HCT116 (cell line): Measurements from ENCODE around the gene COL15A1. TPM values are rescaled to one million over a fixed set of nuclear protein-coding genes. Genes with fewer than 3 reads are reported as not detected.

Source experiments
- ATAC-seq: fragments of 200-7000 bp; cut with Tn5 transposase; 2 replicates; pipeline ENCODE4 v1.9.1; 2020; ENCODE audit warnings: mild to moderate bottlenecking, moderate library complexity
- BruUV-seq: library from RNA; stranded (reverse); fragments of 400-500 nt; replicated peaks from 2 replicates; lab custom pipeline; 2021; lab: Mats Ljungman, UMichigan
- CTCF ChIA-PET: fragments of 300-600 bp; sonication (Branson Sonifier 250); formaldehyde crosslinking; loops from one replicate; lab custom pipeline; 2021; ENCODE audit warnings: antibody characterized with exemption; lab: Charles Lee
- POLR2A ChIA-PET: fragments of 300-600, 350-600 bp; sonication (Branson Sonifier 250); formaldehyde crosslinking; loops from one replicate; lab custom pipeline; 2021; ENCODE audit warnings: antibody characterized with exemption; lab: Charles Lee
- RAD21 ChIA-PET, 2 experiments: fragments of 300-600 bp; sonication (Branson Sonifier 250); formaldehyde crosslinking; loops; one replicate each; lab custom pipeline; 2023; ENCODE audit warnings: low total read pairs in 2 of 2; ENCODE audit not compliant: uncharacterized antibody in 2 of 2, unreplicated experiment in 2 of 2, low non-redundant PET in 1 of 2; lab: Charles Lee
- DNase-seq: peaks from one replicate; pipeline ENCODE4 v3.0.0-alpha.2; 2010; ENCODE audit warnings: low read depth, low spot score
- H2AFZ ChIP-seq: fragments of 200-600 bp; shearing (Covaris generic), sonication (generic); 2 replicates; pipeline ENCODE4 v1.6.1; 2017; ENCODE audit warnings: low read depth, mixed run types, mixed read lengths, antibody characterized with exemption, low read length; ENCODE audit not compliant: poor library complexity, severe bottlenecking
- H3K27ac ChIP-seq: 2 replicates; pipeline ENCODE4 v1.5.1; 2012; ENCODE audit warnings: low read depth, low read length
- H3K27me3 ChIP-seq: fragments of 200-600 bp; sonication (generic); 2 replicates; pipeline ENCODE4 v1.6.1; 2016; ENCODE audit warnings: mixed run types, low read length, mixed read lengths; ENCODE audit not compliant: insufficient read depth
- H3K36me3 ChIP-seq, 2 experiments: fragments of 200-500 bp in 1 of 2; fragments of 200-600 bp in 1 of 2; sonication (Bioruptor generic) in 1 of 2; sonication (generic) in 1 of 2; 2 replicates each; pipeline versions ENCODE4 v1.5.1 to v1.6.1; 2014 to 2016; ENCODE audit warnings: low read length in 2 of 2, inconsistent platforms in 1 of 2, mixed read lengths in 1 of 2, mixed run types in 1 of 2; ENCODE audit not compliant: insufficient read depth in 2 of 2, control insufficient read depth in 1 of 2
- H3K4me1 ChIP-seq, 2 experiments: fragments of 200-600 bp in 1 of 2; sonication (generic) in 1 of 2; 2 replicates each; pipeline versions ENCODE4 v1.5.1 to v1.6.1; 2012 to 2017; ENCODE audit warnings: low read length in 2 of 2, inconsistent platforms in 1 of 2, mild to moderate bottlenecking in 1 of 2, mixed read lengths in 1 of 2, mixed run types in 1 of 2, moderate library complexity in 1 of 2; ENCODE audit not compliant: insufficient read depth in 2 of 2, control insufficient read depth in 1 of 2
- H3K4me2 ChIP-seq: fragments of 200-600 bp; sonication (generic); 2 replicates; pipeline ENCODE4 v1.6.1; 2017; ENCODE audit warnings: mixed run types, low read length, mixed read lengths
- H3K4me3 ChIP-seq, 2 experiments: fragments of 200-600 bp in 1 of 2; sonication (generic) in 1 of 2; replicated peaks in 1 of 2; 2 replicates each; pipeline ENCODE4 v1.5.1; 2011 to 2016; ENCODE audit warnings: low read length in 2 of 2, control low read depth in 1 of 2, low read depth in 1 of 2, mild to moderate bottlenecking in 1 of 2, mixed read lengths in 1 of 2, mixed run types in 1 of 2
- H3K79me2 ChIP-seq: fragments of 200-600 bp; sonication (generic); 2 replicates; pipeline ENCODE4 v1.6.1; 2017; ENCODE audit warnings: mild to moderate bottlenecking, mixed run types, low read length, moderate library complexity, mixed read lengths; ENCODE audit not compliant: insufficient read depth
- H3K9ac ChIP-seq: fragments of 200-600 bp; sonication (generic); 2 replicates; pipeline ENCODE4 v1.6.1; 2016; ENCODE audit warnings: low read length, mixed read lengths
- H3K9me2 ChIP-seq: fragments of 200-600 bp; sonication (generic), shearing (Covaris generic); 2 replicates; pipeline ENCODE4 v1.6.1; 2017; ENCODE audit warnings: mixed run types, mild to moderate bottlenecking, moderate library complexity; ENCODE audit not compliant: insufficient read depth
- H3K9me3 ChIP-seq, 2 experiments: fragments of 200-500 bp in 1 of 2; fragments of 200-600 bp in 1 of 2; sonication (Bioruptor generic) in 1 of 2; sonication (generic) in 1 of 2; 2 replicates each; pipeline ENCODE4 v1.6.1; 2014 to 2017; ENCODE audit warnings: low read length in 2 of 2, mixed read lengths in 2 of 2, inconsistent platforms in 1 of 2, low read depth in 1 of 2, mild to moderate bottlenecking in 1 of 2, mixed run types in 1 of 2, moderate library complexity in 1 of 2; ENCODE audit not compliant: control insufficient read depth in 1 of 2, insufficient read depth in 1 of 2
- H4K20me1 ChIP-seq: fragments of 200-600 bp; sonication (generic), shearing (Covaris generic); 2 replicates; pipeline ENCODE4 v1.6.1; 2017; ENCODE audit warnings: mixed run types, mild to moderate bottlenecking, moderate library complexity; ENCODE audit not compliant: insufficient read depth
- EGR1 ChIP-seq: IDR thresholded peaks from 2 replicates; pipeline ENCODE4 v1.6.1; 2012; ENCODE audit warnings: low read depth
- ELF1 ChIP-seq: IDR thresholded peaks from 2 replicates; pipeline ENCODE4 v1.6.1; 2012; ENCODE audit warnings: low read depth, borderline replicate concordance
- EZH2 ChIP-seq: fragments of 200-600 bp; sonication (generic); IDR thresholded peaks from 2 replicates; pipeline ENCODE4 v1.6.1; 2017; ENCODE audit warnings: antibody characterized with exemption, mixed run types
- EZH2phosphoT487 ChIP-seq: fragments of 200-600 bp; IDR thresholded peaks from 2 replicates; pipeline ENCODE4 v1.6.1; 2018; ENCODE audit warnings: antibody characterized with exemption, borderline replicate concordance
- FOSL1 ChIP-seq: IDR thresholded peaks from 2 replicates; pipeline ENCODE4 v1.6.1; 2012; ENCODE audit warnings: low read depth
- JUND ChIP-seq: IDR thresholded peaks from 2 replicates; pipeline ENCODE4 v1.6.1; 2012
- MAX ChIP-seq: IDR thresholded peaks from 2 replicates; pipeline ENCODE4 v1.6.1; 2012
- POLR2A ChIP-seq: IDR thresholded peaks from 2 replicates; pipeline ENCODE4 v1.7.0; 2011; ENCODE audit warnings: borderline replicate concordance; ENCODE audit not compliant: insufficient read depth, insufficient read length; ENCODE audit errors: extremely low read depth
- POLR2AphosphoS5 ChIP-seq: IDR thresholded peaks from 2 replicates; pipeline ENCODE4 v1.6.1; 2011; ENCODE audit warnings: mild to moderate bottlenecking, low read depth, low read length, moderate library complexity
- RAD21 ChIP-seq: IDR thresholded peaks from 2 replicates; pipeline ENCODE4 v1.6.1; 2012; ENCODE audit warnings: low read depth, mild to moderate bottlenecking
- REST ChIP-seq: IDR thresholded peaks from 2 replicates; pipeline ENCODE4 v1.6.1; 2012; ENCODE audit warnings: low read depth
- SIN3A ChIP-seq: IDR thresholded peaks from 2 replicates; pipeline ENCODE4 v1.6.1; 2012; ENCODE audit warnings: low read depth
- SP1 ChIP-seq: IDR thresholded peaks from 2 replicates; pipeline ENCODE4 v1.6.1; 2012; ENCODE audit warnings: low read depth
- SRF ChIP-seq: IDR thresholded peaks from 2 replicates; pipeline ENCODE4 v1.6.1; 2012; ENCODE audit warnings: low read depth
- TCF7L2 ChIP-seq: IDR thresholded peaks from 2 replicates; pipeline ENCODE4 v1.7.0; 2011; ENCODE audit warnings: borderline replicate concordance, inconsistent platforms; ENCODE audit not compliant: insufficient read depth, insufficient read length; ENCODE audit errors: extremely low read depth
- YY1 ChIP-seq: IDR thresholded peaks from 2 replicates; pipeline ENCODE4 v1.6.1; 2011; ENCODE audit warnings: low read length, low read depth, moderate library complexity, mild to moderate bottlenecking; ENCODE audit not compliant: insufficient replicate concordance; ENCODE audit errors: extremely low read depth
- ZFX ChIP-seq: fragments of 450-650 bp; IDR thresholded peaks from 2 replicates; pipeline ENCODE4 v1.6.1; 2017
- ZNF274 ChIP-seq: fragments of 200-500 bp; sonication (Bioruptor generic); IDR thresholded peaks from 2 replicates; pipeline ENCODE4 v1.6.1; 2014; ENCODE audit warnings: mild to moderate bottlenecking, low read depth, low read length, inconsistent platforms
- intact Hi-C: fragments of 100-400 bp; cut with micrococcal nuclease; formaldehyde crosslinking; loops from 2 replicates; pipeline ENCODE4 v1.10.0; 2022
- total RNA-seq: library from RNA; stranded (reverse); gene quantifications from one replicate; pipeline ENCODE4 v1.2.1, GENCODE V29; 2021; ENCODE audit not compliant: unreplicated experiment
- TF ChIP-seq, protein P1 (sequence below): IDR thresholded peaks from 2 replicates; pipeline ENCODE4 v1.6.1; 2011; ENCODE audit warnings: mild to moderate bottlenecking, low read length, moderate library complexity; ENCODE audit not compliant: insufficient replicate concordance; ENCODE audit errors: extremely low read depth
- TF ChIP-seq, protein P2 (sequence below): IDR thresholded peaks from 2 replicates; pipeline ENCODE4 v1.6.1; 2012

COL15A1 gene
- total RNA-seq, 1 experiment from 2014 or later = 0.15 TPM

DNA sequence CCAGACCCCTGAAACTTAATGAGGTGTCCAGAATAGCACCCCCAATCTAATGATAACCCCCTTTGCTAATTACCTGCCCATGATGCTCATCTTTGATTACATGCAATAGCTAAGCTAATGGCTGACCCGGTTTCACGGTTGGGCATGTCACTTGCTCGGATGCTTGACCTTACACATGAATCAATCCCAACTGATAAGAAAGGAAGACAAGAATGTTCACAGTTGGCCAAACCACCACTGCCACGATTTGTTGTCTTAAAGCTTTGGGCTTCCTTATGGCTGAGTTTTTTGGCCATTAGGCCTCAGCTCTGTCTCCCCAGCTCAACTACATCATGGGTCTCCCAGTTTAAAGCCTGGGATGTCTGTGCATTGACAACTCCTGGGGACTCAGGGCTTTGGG lies 108.1 kb downstream of the COL15A1 start:
- Histone ChIP-seq H3K4me3 (no peak overlapping the region), H3K9me3 (no peaks in the 10 kb centered on the region), H3K27ac (no peak overlapping the region), H4K20me1 (no peaks in the 10 kb centered on the region), H2AFZ (no peak overlapping the region), H3K9me2 (no peaks in the 10 kb centered on the region), H3K79me2 (no peaks in the 10 kb centered on the region), H3K9ac (no peak overlapping the region), H3K36me3 (no peaks in the 10 kb centered on the region), H3K4me1 (peaks cover 0 to 9% of the 10 kb centered on the region in 2 experiments; a peak in 1 of 4 replicates), H3K4me2 (no peak overlapping the region), H3K27me3 (no peaks in the 10 kb centered on the region)
- intact Hi-C loops = no loop called here
- POLR2A ChIA-PET = no interaction called here
- TF ChIP-seq ELF1 = no peak
- TF ChIP-seq EZH2 = no peak
- TF ChIP-seq EZH2phosphoT487 = no peak
- no peak for TF ChIP-seq FOSL1
- no peak for TF ChIP-seq EGR1
- TF ChIP-seq SIN3A = no peak
- TF ChIP-seq YY1 = no peak
- TF ChIP-seq MAX = no peak
- TF ChIP-seq POLR2A = no peak
- no peak for TF ChIP-seq REST
- TF ChIP-seq, protein P1, sequence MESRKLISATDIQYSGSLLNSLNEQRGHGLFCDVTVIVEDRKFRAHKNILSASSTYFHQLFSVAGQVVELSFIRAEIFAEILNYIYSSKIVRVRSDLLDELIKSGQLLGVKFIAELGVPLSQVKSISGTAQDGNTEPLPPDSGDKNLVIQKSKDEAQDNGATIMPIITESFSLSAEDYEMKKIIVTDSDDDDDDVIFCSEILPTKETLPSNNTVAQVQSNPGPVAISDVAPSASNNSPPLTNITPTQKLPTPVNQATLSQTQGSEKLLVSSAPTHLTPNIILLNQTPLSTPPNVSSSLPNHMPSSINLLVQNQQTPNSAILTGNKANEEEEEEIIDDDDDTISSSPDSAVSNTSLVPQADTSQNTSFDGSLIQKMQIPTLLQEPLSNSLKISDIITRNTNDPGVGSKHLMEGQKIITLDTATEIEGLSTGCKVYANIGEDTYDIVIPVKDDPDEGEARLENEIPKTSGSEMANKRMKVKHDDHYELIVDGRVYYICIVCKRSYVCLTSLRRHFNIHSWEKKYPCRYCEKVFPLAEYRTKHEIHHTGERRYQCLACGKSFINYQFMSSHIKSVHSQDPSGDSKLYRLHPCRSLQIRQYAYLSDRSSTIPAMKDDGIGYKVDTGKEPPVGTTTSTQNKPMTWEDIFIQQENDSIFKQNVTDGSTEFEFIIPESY = no peak
- TF ChIP-seq SP1 = no peak
- TF ChIP-seq TCF7L2 = no peak
- TF ChIP-seq, protein P2, sequence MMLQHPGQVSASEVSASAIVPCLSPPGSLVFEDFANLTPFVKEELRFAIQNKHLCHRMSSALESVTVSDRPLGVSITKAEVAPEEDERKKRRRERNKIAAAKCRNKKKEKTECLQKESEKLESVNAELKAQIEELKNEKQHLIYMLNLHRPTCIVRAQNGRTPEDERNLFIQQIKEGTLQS = no peak
- no peak for TF ChIP-seq POLR2AphosphoS5
- TF ChIP-seq SRF = no peak
- no peak for TF ChIP-seq JUND
- TF ChIP-seq RAD21 = no peak
- TF ChIP-seq ZNF274 = no peak
- no peak for TF ChIP-seq ZFX
- CTCF ChIA-PET = no interaction called here
- RAD21 ChIA-PET = no interaction called here
- DNase-seq = no peak
- ATAC-seq = no peak
- BruUV-seq = no TSS peak
